HL-60 (cell line): Measurements from ENCODE around the gene POLN.

Experiments
- DNase-seq, 2 experiments: peaks; one replicate each; pipeline ENCODE4 v3.0.0-alpha.2; 2010 to 2020; ENCODE audit warnings: low read depth in 1 of 2, low spot score in 1 of 2
- H3K27ac ChIP-seq: fragments of 250-450 bp; sonication (Bioruptor Pico); replicated peaks from 2 replicates; pipeline ENCODE4 v1.5.1; 2020; ENCODE audit warnings: mild to moderate bottlenecking, moderate library complexity
- H3K27me3 ChIP-seq: fragments of 250-450 bp; sonication (Bioruptor Pico); 2 replicates; pipeline ENCODE4 v1.5.1; 2021; ENCODE audit warnings: mild to moderate bottlenecking, moderate library complexity; ENCODE audit not compliant: insufficient read depth, poor library complexity, severe bottlenecking
- H3K4me3 ChIP-seq: replicated peaks from 2 replicates; pipeline ENCODE4 v1.5.1; 2011; ENCODE audit warnings: mild to moderate bottlenecking, control low read depth, low read length; ENCODE audit not compliant: insufficient read depth
- GABPA ChIP-seq: IDR thresholded peaks from 2 replicates; pipeline ENCODE4 v1.6.1; 2012; ENCODE audit warnings: low read depth
- POLR2AphosphoS5 ChIP-seq: IDR thresholded peaks from 2 replicates; pipeline ENCODE4 v1.6.1; 2012; ENCODE audit warnings: low read depth
- SPI1 ChIP-seq: IDR thresholded peaks from 2 replicates; pipeline ENCODE4 v1.6.1; 2012; ENCODE audit warnings: low read depth, mild to moderate bottlenecking, borderline replicate concordance
- TF ChIP-seq, protein P1 (sequence below): IDR thresholded peaks from one replicate; pipeline ENCODE4 v1.5.1; 2011; ENCODE audit warnings: low read length, control low read depth, inconsistent platforms; ENCODE audit not compliant: insufficient read depth
- TF ChIP-seq, protein P2 (sequence below): IDR thresholded peaks from 2 replicates; pipeline ENCODE4 v1.6.1; 2012; ENCODE audit warnings: low read depth; ENCODE audit not compliant: insufficient replicate concordance

The POLN gene

GRCh38 chr4:2058264-2059045 lies 183.5 kb downstream of the POLN start:
- no peak for DNase-seq
- TF ChIP-seq GABPA, result no peak
- TF ChIP-seq, protein P1, sequence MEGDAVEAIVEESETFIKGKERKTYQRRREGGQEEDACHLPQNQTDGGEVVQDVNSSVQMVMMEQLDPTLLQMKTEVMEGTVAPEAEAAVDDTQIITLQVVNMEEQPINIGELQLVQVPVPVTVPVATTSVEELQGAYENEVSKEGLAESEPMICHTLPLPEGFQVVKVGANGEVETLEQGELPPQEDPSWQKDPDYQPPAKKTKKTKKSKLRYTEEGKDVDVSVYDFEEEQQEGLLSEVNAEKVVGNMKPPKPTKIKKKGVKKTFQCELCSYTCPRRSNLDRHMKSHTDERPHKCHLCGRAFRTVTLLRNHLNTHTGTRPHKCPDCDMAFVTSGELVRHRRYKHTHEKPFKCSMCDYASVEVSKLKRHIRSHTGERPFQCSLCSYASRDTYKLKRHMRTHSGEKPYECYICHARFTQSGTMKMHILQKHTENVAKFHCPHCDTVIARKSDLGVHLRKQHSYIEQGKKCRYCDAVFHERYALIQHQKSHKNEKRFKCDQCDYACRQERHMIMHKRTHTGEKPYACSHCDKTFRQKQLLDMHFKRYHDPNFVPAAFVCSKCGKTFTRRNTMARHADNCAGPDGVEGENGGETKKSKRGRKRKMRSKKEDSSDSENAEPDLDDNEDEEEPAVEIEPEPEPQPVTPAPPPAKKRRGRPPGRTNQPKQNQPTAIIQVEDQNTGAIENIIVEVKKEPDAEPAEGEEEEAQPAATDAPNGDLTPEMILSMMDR, result no peak
- TF ChIP-seq, protein P2, sequence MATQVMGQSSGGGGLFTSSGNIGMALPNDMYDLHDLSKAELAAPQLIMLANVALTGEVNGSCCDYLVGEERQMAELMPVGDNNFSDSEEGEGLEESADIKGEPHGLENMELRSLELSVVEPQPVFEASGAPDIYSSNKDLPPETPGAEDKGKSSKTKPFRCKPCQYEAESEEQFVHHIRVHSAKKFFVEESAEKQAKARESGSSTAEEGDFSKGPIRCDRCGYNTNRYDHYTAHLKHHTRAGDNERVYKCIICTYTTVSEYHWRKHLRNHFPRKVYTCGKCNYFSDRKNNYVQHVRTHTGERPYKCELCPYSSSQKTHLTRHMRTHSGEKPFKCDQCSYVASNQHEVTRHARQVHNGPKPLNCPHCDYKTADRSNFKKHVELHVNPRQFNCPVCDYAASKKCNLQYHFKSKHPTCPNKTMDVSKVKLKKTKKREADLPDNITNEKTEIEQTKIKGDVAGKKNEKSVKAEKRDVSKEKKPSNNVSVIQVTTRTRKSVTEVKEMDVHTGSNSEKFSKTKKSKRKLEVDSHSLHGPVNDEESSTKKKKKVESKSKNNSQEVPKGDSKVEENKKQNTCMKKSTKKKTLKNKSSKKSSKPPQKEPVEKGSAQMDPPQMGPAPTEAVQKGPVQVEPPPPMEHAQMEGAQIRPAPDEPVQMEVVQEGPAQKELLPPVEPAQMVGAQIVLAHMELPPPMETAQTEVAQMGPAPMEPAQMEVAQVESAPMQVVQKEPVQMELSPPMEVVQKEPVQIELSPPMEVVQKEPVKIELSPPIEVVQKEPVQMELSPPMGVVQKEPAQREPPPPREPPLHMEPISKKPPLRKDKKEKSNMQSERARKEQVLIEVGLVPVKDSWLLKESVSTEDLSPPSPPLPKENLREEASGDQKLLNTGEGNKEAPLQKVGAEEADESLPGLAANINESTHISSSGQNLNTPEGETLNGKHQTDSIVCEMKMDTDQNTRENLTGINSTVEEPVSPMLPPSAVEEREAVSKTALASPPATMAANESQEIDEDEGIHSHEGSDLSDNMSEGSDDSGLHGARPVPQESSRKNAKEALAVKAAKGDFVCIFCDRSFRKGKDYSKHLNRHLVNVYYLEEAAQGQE, result no peak
- TF ChIP-seq SPI1, result no peak
- TF ChIP-seq POLR2AphosphoS5, result no peak
- Histone ChIP-seq H3K4me3 (peak overlapping the region; percentile 39), H3K27ac (no peak overlapping the region), H3K27me3 (peaks cover 21% of the 10 kb centered on the region)

GRCh38 chr4:2057382-2058065 lies 184.4 kb downstream of the POLN start:
- no peak for DNase-seq
- Histone ChIP-seq H3K27ac (no peak overlapping the region), H3K4me3 (no peak overlapping the region), H3K27me3 (peaks cover 21% of the 10 kb centered on the region)
- no peak for TF ChIP-seq SPI1
- TF ChIP-seq, protein P2, result no peak
- no peak for TF ChIP-seq POLR2AphosphoS5
- TF ChIP-seq GABPA, result no peak
- TF ChIP-seq, protein P1, result no peak

GRCh38 chr4:2054217-2054616 lies 187.7 kb downstream of the POLN start:
- no peak for DNase-seq
- no peak overlapping the region for H3K4me3 ChIP-seq
- no peak for TF ChIP-seq GABPA
- TF ChIP-seq, protein P2, result no peak
- TF ChIP-seq, protein P1, result no peak
- TF ChIP-seq SPI1, result no peak
- no peak for TF ChIP-seq POLR2AphosphoS5
- H3K27me3 ChIP-seq, result peaks cover 19% of the 10 kb centered on the region
- H3K27ac ChIP-seq, result no peak overlapping the region
